SK-N-DZ (cell line): ENCODE measurements around the gene NXPH2.
"Not testable (repeated sequence)": the region's sequence is repeated elsewhere in the genome, so short reads cannot be mapped to it uniquely, and the experiment has no call there.

Source experiments
- DNase-seq: peaks from one replicate; pipeline ENCODE4 v3.0.0-alpha.2; 2015; ENCODE audit warnings: low spot score

NXPH2 gene

DNA sequence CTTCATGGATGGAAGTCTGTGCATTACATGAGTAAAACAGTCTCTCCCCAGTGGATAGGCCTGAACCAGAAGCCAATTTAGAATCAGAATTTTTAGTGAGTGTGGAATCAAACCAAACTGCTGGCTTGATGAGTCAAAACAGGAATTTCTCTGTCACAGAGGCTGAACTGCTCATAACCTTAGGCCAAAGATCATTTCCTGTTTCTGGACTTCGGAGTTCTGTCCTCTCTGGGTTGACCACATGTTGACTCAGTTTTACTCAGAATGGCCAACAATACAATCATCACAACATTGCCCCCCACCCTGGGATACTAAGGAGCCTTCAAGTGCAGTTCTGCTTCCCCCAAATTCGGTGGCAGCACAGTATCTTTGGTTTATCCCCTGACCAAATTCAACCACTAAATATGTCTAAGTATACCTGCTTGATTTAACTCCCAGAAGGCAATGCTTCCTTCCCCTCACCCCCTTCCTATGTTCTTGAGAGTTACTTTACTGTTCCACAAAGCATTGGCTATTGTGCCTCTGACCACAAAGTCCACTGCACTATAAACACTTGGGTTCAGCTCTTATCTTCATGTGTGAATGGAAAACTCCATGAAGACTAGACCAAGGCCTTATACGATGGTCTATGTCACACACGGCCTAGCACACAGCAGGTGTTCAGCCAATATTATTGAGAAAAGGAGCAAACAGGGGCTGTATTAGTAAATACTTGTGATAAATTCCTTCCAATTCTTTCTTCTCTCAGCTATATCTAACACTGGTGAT lies 67.8 kb downstream of the NXPH2 start:
- no peak for DNase-seq

DNA sequence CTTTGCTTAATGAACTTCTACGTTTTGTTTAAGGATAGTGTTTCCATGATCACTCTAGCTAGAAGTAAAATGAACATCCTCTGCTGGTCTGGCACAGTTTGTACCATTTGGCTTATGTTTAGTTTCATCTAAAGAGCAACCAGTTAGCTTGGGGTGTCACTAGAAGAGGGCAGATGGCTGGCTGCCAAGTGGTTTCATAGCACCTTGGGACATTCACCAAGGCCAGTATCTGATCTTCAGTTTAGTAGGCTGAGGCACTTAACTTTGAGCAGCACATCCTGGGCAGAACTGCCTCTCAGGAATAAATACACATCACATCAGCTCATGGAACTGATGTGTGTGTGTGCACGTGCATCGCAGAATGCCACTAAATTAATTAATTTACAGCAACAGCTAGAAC lies 68.4 kb downstream of the NXPH2 start:
- no peak for DNase-seq

DNA sequence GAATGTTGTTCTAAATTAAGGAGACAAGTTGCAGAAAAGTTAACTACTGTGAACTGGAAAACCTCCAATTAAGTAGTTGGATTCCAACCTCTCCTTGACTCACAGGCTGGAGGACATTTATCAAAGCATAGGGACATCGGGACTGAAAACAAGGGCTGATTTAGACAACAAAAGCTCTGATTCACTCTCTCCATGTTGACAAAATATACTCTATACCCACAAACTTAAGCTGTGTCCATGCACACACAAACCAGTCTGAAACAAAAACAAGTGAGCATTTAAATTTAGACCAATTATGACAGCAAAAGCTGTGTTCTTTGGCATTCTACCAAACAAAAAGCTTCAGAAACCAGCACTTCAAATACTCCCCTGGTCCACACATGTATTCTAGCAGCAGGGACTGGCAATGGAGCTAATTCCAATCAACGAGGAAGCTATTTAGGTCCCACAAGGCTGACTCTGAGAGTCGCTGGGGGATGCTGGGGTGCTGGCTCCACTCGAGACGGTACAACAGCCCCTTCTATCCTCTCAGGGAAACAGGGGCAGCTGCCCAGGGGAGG lies 71.4 kb downstream of the NXPH2 start:
- DNase-seq: no peak

DNA sequence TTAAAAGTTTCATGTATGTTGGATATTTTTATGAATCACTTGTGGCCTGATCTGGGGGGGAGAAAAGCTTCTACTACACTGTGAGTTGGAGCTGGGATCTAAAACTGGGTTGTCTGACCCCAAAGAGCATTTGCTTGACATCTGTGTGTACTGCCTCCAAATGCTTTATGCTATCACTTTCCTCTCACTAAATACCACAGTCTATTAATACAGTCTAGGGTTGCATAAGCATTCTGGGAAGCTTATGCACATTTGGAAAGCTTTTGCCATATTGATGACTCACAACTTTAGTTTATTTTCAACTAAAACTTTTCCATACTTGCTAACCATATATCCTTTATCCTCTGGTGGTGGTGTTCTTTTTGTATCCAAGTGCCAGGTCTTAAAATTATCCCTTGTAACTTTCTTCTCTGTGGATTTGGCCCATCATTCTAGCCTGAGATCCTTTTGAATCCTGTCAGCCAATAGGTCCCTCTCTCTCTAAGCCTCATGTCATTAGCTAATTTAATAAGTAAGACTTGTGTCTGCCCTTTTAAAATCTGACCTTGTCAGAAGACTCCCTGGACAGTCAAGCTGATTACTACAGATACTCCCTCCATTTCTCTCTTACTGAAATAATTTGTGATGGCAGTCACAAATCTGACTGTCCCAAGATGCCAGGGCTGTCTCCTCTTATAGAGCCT lies 72.7 kb downstream of the NXPH2 start:
- no peak for DNase-seq

DNA sequence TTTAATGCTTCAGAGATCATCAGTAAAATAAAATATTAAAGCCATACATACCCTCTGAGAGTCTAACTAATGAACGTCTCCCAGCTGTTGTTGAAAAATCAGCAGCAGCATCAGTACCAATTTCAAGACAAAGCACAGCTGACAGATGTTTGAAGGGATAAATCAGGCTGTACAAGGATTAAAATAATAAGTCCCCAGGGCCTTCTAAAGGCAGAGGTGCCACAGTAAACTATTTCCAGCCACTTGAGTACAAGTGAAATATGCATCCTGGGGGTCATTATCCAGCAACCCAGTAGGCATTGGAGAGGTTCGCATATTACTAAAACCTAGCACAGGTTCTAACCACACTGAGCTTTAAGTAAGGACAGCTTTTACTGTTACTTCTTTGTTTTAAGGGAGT lies 76.9 kb downstream of the NXPH2 start:
- no peak for DNase-seq

DNA sequence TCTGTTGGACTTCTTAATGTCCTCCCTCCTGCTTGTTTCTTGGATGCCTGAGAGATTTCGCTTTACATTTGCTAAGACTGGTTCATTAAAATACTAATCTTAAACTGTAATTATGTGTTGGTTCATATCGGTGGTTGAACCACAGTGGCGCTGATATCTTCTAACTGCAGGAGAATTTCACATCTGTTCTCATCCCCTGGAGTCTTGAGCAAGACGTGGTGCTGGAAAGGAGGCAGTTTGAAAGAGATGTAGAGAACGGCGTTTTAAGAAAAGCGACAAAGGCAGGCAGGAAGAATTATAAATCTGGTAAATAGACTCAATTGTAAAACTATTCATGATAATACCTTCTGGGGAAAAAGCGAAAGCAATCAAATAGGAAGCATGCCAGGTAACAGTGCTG lies 79.5 kb downstream of the NXPH2 start:
- DNase-seq: no peak

DNA sequence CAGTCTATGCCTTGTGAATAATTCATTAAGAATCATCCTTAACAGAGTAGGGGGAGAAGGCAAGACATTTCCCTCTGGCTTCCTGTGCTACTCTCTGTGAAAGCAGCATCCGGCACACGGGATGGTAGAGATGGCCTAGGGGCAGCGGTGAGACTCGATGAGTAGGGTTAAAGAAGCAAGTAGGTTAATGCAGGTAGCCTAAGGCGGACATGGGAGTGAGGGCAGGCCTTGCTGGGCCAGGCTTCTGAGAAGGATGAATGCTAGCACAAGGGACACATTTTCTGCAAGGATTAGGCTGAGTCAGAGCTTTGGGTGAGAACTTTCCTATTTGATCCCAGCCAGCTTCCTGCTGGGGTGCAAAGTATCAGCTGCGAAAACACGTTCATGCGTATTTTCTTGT lies 80.8 kb downstream of the NXPH2 start:
- DNase-seq: no peak

DNA sequence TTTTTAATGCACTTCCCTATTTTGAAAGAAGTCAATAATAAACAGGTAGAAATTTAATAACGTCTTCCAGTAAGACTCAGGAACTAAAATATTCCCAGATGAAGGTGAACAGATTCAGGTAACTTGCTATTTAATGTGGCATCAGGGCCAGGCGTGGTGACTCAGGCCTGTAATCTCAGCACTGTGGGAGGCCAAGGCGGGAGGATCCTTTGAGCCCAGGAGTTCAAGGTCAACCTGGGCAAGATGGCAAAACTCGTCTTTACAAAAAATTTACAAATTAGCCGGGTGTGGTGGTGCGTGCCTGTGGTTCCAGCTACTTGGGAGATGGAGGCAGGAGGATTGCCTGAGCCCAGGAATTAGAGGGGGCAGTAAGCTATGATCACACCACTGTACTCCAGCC lies 81.8 kb downstream of the NXPH2 start:
- no peak for DNase-seq

DNA sequence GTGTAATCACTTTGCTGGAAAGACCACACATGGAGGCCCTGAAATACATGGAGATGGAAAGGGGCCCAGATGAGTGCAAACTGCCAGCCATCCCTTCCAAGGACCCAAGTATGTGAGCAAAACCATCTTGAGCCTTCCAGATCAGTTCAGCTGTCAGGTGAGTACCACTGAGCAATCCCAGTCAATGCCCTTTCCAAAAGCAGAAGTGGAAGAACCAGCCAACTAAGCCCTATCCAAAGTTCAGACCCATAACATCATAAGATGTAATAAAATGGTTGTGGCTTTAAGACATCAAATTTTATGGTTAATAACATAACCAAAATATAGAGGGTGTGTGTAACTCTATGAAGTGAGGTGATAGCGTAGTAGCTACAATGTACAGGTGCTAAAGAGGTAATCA lies 88.5 kb downstream of the NXPH2 start:
- no peak for DNase-seq

DNA sequence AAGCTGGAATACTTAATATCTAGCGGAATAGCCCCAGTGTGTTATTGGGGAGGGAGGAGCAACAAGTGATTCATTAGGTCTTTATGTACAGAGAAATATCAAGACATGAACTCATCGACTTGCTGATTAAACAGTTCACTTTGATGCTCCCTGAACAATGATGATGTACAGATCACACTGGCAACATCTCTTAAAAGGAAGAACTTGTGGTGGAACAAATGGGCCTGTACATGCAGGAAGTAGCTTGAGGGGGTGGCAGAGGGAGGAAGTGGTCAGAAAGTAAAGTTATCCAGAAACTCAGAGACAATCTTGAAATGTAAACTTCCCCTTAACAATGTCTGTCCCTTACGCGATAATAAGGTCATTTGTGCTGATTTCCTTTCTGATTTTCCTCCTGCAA lies 90.5 kb downstream of the NXPH2 start:
- DNase-seq: no peak

DNA sequence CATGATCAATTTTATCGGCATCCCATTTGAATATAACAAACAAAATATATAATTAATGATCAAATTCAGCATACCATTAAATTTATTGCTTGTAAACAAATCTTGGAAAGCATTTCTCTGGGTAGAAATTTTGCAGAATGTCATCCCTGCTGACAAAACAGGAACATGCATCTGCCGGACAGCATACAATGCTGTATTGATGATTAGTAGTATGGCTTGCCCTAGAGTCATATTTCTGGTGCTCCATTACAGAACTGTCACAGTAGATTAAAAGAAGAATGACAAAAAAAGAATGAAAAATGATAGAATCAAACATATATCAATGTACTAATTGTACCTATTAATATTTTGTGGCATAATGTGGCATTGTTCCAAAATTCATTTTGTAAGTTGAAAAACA lies 98.0 kb downstream of the NXPH2 start:
- no peak for DNase-seq

DNA sequence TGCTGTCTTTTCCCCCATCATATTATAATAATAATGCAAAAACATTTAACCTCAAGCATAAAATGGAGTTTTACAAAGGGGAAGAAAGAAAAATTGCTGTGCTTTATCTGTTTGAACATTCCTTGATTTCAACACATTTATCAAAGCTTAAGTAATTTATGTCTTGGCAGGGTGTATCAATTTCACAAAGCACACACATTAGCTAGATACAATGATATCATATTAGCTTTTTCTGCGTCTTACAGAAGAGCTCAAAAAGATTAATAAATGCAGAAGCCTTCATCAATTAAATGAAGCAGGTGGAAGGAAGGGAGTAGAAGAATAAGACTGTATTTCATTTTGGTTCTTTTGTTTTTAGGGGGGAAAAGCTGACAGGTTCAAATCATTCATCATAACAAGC lies 103.0 kb downstream of the NXPH2 start:
- no peak for DNase-seq

DNA sequence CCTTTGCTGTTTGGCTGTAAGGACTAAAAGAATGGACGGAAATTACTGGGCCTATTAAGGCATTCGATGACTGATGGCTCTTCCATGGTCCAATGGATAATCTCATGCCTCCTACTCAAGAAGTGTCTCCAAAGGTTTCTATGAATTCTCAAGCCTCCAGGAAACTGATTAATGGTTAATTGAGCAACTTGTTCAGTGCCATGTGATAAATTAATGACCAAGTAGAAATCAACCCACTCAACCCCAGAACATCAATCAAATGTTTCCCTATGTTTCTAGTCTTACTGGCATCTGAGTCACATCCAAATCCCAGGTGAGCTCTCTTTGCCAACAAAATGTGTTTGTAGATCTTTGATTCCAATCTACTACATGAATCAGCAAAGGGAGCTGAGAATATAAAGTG lies 103.6 kb downstream of the NXPH2 start:
- DNase-seq: no peak

DNA sequence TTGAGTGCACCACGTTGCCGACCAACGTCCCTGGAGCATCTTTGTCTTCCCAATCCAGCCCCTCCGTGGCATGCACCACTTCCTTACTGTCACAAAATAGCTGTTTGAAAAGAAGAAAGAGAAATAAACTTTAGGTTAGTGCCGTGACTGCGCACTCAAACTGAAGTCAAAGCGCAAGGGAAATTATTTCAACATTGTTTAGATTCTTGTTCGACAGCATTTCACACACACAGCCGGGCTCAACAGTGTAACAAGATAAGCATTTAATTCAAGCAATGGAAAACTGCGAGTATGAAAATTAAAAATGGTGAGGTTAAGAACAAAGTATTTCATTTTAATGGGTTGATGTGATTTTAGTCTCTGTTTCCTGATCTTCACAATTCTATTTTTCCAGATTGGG lies 108.6 kb downstream of the NXPH2 start:
- DNase-seq: no peak

DNA sequence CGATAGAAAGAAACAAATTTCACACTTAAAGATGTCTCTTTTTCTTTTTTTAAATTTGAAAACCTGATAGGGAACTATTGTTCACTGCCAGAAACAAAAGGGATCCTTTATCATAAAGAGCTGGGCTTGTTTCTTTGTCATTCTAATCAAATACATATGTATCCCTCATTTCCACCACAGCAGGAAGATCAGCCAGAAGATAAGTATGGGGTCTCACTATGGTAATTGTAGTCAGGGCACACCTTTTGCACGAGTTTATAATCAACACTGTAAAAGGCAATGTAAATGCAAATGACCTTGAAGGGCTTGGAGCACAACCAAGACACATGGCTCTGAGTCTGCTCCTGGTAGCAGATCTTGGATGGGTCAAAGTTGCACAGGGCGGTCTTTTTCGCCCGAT lies 109.5 kb downstream of the NXPH2 start:
- DNase-seq: no peak

DNA sequence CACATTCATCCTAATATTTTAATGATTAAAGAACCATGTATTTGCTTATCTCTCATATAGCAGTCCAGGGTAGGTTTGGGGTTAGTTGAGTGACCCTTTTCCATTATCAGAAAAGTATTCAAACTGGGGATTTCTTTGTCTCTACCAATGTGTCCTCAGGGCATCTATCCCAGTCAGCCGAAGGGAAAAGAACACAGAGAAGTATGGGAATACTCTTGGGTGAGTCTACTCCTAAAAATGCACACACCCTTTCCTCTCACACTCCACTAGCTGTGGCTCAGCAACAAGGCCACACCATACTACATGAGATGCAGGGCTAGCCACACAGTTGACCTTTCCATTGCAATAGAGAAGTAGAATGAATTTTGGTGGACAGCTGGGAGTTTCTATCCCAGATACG lies 114.3 kb downstream of the NXPH2 start:
- DNase-seq: no peak

DNA sequence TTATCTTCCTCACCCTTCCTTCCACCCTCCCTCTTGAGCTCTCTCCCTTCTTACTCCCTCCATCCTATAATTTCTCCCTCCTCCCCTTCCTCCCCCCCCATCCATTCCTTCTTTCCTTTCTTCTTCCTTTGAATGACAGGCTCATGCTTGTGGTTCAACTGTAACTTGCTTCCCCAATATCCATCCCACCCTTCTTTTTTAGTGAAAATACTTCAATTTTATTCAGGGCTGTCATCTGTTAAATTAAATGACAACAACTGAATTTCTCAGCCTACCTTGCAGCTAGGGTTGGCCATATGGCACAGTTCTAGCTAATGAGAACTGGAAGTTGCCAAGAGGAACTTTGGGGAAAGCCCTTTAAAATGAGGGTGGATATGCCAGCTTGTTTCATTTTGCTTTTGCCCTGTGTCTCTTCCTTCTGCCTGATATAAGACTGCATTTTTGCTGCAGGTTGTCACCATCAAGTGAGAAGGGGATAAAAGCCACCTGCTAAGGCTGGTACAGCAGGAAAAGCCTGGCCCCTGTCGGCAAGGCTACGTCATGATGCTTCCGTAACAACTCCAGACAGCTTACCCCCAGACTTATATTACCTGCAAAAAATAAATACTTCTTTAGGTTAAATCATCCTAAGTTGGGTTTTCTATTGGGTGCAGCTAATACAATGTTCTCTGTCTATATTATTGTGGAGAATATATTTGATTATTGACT lies 121.8 kb downstream of the NXPH2 start:
- no peak for DNase-seq

DNA sequence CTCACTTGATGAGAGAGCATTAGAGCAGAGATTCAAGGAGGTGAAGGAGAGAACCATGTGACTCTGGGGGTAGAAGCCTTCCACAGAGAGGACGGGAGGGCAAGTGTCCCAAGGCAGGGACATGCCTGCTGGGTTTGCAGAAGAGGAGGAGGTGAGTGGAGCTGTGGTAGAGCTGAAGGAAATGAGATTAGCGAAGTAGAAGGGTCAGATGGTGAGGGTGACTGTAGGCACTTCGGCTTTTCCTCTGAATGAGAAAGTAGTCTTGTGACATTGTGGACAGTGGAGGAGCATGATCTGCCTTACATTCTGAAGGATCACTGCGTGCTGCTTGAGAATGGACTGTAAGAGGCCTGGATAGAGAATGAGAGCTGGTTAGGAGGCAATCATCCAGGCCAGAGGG lies 126.0 kb downstream of the NXPH2 start:
- DNase-seq: no peak

DNA sequence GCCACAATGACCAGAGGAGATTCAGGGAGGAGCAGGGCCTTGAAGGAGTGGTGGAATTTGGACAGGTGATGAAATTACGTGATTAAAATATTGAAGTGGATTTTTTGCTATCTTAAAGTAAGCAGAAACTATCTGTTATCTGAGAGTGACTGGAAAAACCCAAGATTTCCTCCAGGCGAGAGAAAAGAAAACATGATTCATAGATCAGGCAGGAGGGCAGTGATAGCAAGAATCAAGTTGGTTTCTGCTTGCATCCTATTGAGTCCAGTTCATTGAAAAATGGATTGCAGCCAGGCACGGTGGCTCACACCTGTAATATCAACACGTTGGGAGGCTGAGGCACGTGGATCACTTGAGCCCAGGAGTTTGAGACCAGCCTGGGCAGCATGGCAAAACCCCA lies 127.8 kb downstream of the NXPH2 start:
- DNase-seq: no peak

DNA sequence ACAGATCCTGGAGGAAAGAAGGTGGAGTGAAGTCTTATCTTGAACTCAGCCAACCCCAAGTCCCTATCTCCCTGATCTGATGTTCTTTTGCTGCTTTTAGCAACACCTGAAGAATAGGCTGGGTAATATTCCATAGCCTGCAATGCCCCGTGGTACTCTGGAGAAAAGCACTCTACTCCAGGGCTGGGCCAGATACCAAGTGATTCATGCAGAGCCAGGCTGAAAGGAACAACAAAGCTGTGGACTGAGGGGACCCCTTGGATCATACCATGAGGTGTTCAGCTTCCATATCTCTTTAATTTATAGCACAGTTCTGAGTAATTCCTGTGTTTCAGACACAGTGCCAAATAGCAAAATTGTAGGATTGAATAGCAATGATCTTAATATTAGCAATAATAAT lies 130.6 kb downstream of the NXPH2 start:
- DNase-seq: no peak

DNA sequence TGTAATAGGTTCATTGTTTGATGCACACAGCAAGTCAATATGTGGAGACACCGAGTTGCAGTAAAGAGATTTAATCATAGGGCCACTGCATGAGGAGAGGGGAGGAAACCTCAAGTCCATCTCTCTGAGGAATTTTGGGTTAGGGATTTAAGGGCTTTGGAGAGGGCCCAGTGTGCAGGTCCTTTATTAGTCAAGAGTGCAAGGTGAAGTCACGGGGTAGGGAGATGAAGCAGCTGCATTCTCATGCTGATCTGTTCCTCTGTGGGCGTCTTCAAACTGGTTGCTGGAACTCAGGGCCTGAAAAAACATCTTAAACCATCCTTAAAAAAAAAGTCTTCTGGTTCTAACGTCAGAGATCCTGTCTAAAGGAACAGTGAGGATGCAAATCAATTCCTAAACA lies 131.6 kb downstream of the NXPH2 start:
- no peak for DNase-seq

DNA sequence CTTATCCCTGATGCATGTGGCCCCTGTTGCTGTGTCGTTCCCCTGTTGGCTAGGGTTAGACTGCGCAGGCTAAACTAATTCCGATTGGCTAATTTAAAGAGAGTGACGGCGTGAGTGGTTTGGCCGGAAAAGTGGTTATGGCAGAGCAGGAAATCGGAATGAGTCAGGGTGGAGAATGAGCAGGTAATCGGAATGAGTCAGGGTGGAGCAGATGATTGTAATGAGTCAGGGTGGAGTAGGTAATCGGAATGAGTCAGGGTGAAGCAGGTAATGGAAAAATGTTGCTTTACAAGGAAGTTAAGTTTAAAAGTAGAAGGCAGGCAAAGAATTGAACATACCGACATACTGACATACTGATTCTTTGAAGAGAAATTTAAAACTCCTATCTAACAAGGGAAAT lies 135.4 kb downstream of the NXPH2 start:
- DNase-seq: not testable (repeated sequence)
